HAP-1 (cell line): ENCODE results near the gene POLR2E.

Experiments
- DNase-seq, 2 experiments: peaks; one replicate each; pipeline ENCODE4 v3.0.0-alpha.2; 2016 to 2020; ENCODE audit warnings: low spot score in 2 of 2
- H3K27me3 ChIP-seq: fragments of 250-450 bp; sonication (Bioruptor Pico); 2 replicates; pipeline ENCODE4 v1.5.1; 2020; ENCODE audit warnings: low read depth, mild to moderate bottlenecking, moderate library complexity
- H3K36me3 ChIP-seq: fragments of 250-450 bp; sonication (Bioruptor Pico); replicated peaks from 2 replicates; pipeline ENCODE4 v1.5.1; 2020; ENCODE audit warnings: mild to moderate bottlenecking
- H3K4me1 ChIP-seq: fragments of 250-450 bp; sonication (Bioruptor Pico); 2 replicates; pipeline ENCODE4 v1.5.1; 2020; ENCODE audit warnings: mild to moderate bottlenecking
- H3K4me3 ChIP-seq: fragments of 250-450 bp; sonication (Bioruptor Pico); 2 replicates; pipeline ENCODE4 v1.5.1; 2020; ENCODE audit warnings: mild to moderate bottlenecking, moderate library complexity
- H3K9me3 ChIP-seq: fragments of 250-450 bp; sonication (Bioruptor Pico); 2 replicates; pipeline ENCODE4 v1.5.1; 2020; ENCODE audit warnings: mild to moderate bottlenecking, moderate library complexity
- in situ Hi-C: fragments of 300-500 bp; cut with MboI; formaldehyde crosslinking; loops from 3 replicates; pipeline ENCODE4 v1.14.3; 2020; ENCODE audit warnings: low sequenced_read_pairs, inconsistent platforms, mixed read lengths

POLR2E gene

DNA sequence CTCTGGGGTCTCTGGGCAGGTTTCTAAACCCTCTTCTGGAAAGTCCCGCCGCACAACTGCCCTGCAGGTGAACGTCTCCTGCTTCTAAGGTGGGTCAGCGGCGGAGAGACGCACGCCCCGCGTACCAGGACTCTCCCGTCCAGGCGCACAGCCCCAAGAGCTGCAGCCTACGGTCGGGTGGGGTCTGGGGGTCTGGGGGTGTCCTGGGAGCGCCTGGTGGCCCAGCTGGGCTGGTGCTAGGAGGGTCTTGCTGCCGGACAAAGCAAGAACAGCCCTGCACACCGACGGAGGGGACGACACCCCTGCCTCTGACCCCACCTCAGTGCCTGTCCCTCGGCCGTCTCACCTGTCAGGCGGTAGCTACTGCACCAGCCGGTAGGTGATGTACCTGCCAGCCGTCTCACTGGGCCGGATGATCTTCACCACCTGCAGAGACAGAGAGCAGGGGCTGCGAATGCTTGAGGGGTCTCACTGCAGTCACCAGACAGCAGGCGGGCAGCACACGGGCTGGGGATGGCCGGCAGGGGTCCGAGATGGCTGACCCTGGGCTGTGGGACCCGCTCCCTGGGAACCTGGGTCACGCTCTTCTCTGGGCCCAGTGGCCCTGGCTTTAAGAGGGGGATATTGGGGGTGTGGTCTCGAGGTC is 5.9 kb downstream of the POLR2E start:
- Histone ChIP-seq H3K4me3 (no peak overlapping the region), H3K9me3 (no peaks in the 10 kb centered on the region), H3K4me1 (peaks cover 5% of the 10 kb centered on the region), H3K36me3 (peaks cover 59% of the 10 kb centered on the region), H3K27me3 (no peaks in the 10 kb centered on the region)
- in situ Hi-C loops, result no loop called here
- DNase-seq, result no peak

DNA sequence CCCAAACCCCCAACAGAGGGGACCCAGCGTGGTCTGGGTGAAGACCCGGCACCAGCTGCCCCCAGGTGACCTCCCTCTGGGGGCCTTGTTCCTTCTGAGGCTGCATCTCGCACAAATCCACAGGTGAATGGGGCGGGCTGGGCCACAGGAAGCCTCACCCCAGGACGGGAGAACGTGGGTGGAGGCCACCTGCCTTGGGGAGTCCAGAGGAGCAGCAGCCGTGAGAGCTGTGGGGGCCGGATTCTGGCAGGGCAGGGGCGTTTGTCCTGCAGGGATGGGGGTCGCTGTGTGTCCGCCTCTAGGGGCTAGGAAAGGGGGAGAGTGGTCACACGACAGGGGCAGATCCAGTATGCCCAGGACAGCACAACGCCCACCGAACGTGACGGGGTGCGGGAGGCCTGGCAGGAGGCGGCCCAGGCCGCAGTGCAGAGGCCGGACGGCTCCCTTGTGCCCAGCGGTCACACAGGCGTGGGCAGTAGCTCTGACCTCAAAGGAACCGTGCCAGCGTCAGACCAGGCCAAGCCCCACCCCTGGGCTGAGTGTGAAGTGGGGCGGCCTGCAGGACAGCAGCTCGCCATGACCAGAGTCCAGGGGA is 6.7 kb downstream of the POLR2E start:
- no peaks in the 10 kb centered on the region for H3K27me3 ChIP-seq
- in situ Hi-C loops, result no loop called here
- DNase-seq, result no peak
- no peak overlapping the region for H3K4me3 ChIP-seq
- peaks cover 54% of the 10 kb centered on the region for H3K36me3 ChIP-seq
- H3K9me3 ChIP-seq, result no peaks in the 10 kb centered on the region
- H3K4me1 ChIP-seq, result no peaks in the 10 kb centered on the region

DNA sequence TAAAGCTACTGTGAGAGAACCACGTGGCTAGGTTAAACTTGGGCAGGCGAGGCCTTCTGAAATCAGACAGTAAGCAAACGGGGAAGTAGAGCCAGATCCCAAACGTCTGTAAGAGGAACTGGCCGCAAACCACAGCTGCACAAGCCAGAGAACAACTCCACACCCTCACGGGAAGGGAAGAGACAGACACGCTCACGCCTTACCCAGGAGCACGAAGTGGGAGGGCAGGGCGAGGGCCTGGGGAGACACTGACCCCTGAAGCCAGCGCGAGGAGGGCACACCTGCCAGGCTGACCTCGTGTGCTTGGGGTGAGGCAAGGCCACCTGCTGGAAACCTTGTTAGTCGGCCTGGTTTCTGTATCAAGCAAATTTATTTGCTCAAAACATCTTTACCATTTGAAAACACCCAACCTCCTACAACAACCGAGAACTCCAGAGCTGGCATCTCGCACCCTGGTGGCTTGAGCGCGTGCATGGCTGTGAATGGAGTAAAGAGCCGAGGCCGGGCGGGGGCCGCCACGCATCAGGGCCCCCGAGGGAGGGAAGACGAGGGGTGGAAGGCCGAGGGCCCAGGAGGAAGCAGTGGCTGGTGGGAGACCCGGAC is 7.3 kb downstream of the POLR2E start:
- DNase-seq, result no peak
- Histone ChIP-seq H3K4me3 (no peak overlapping the region), H3K36me3 (peaks cover 52% of the 10 kb centered on the region), H3K9me3 (no peaks in the 10 kb centered on the region), H3K4me1 (peaks cover under 1% of the 10 kb centered on the region; the same call in 1 of the 2 replicates), H3K27me3 (no peaks in the 10 kb centered on the region)
- in situ Hi-C loops, result no loop called here

DNA sequence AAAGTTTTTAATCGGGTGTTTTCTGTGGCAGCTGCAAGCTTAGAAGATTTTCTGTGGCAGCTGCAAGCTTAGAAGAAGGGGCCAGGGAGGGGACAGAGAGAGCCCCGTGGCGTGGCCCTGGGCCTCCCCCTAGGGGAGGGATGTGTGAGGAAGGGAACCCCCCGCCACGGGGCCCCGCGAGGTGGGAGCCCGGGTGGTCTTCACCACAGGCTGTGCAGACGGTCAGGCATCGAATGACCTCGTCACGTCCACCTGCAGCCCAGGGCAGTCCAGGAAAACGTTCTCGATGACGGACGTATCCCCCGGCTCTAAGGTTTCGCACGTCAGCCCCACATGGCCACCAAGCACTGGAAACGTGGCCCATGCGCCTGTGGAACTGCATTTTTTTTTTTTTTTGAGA is 8.6 kb downstream of the POLR2E start:
- H3K27me3 ChIP-seq, result no peaks in the 10 kb centered on the region
- peaks cover 45% of the 10 kb centered on the region for H3K36me3 ChIP-seq
- no peak overlapping the region for H3K4me3 ChIP-seq
- no peaks in the 10 kb centered on the region for H3K9me3 ChIP-seq
- no peak for DNase-seq
- peaks cover 3% of the 10 kb centered on the region; the same call in 1 of the 2 replicates for H3K4me1 ChIP-seq
- in situ Hi-C loops, result no loop called here

DNA sequence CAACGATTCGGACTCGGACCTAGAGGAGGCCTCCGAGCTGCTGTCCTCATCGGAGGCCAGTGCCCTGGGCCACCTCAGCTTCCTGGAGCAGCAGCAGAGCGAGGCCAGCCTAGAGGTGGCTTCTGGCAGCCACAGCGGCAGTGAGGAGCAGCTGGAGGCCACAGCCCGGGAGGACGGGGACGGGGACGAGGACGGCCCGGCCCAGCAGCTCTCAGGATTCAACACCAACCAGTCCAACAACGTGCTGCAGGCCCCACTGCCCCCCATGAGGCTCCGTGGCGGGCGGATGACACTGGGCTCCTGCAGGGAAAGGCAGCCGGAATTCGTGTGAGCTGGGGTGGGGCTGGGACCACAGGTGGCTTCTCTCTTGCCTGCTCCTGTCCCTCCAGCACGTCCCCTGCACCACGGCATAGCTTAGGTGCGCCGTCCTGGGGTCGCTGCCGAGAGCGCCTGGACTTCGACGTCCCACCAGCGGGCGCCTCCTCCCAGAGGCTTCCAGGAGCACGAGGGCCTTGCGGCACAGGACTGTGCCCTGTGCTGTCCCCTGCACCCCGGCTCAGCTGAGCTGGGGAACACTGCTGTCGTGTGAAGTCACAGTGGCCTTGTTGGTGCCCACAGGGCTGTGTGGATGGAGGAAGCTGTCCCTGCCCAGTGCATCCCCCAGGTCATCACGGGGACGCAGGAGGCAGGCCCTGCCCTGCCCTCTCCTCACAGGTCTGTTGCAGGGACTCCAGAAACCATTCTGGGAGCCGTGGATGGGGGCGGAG is 9.3 kb downstream of the POLR2E start:
- Histone ChIP-seq H3K9me3 (no peaks in the 10 kb centered on the region), H3K4me3 (no peak overlapping the region), H3K27me3 (no peaks in the 10 kb centered on the region), H3K36me3 (peaks cover 42% of the 10 kb centered on the region), H3K4me1 (peaks cover 3% of the 10 kb centered on the region; the same call in 1 of the 2 replicates)
- in situ Hi-C loops, result no loop called here
- DNase-seq, result no peak

DNA sequence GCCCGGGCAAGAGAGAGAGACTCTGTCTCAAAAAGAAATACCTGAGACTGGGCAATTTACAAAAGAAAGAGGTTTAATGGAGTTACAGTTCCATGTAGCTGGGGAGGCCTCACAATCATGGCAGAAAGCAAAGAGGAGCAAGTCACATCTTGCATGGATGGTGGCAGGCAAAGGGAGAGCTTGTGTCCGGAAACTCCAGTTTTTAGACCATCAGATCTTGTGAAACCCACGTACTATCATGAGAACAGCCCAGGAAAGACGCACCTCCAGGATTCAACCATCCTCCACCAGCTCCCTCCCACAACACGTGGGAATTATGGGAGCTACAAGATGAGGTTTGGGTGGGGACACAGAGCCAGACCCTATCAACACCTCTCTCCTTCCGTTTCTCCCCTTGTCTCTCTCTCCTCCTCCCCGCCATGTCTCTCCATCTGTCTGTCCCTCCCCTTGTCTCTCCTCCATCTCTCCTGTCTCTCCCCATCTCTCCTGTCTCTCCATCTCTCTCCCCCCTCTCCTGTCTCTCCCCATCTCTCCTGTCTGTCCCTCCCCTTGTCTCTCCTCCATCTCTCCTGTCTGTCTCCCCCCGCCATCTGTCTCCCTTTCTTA is 10.0 kb downstream of the POLR2E start:
- H3K4me1 ChIP-seq, result peaks cover 3% of the 10 kb centered on the region; the same call in 1 of the 2 replicates
- H3K36me3 ChIP-seq, result peaks cover 37% of the 10 kb centered on the region
- H3K9me3 ChIP-seq, result no peaks in the 10 kb centered on the region
- no peak for DNase-seq
- no peak overlapping the region for H3K4me3 ChIP-seq
- no peaks in the 10 kb centered on the region for H3K27me3 ChIP-seq
- in situ Hi-C loops, result no loop called here

DNA sequence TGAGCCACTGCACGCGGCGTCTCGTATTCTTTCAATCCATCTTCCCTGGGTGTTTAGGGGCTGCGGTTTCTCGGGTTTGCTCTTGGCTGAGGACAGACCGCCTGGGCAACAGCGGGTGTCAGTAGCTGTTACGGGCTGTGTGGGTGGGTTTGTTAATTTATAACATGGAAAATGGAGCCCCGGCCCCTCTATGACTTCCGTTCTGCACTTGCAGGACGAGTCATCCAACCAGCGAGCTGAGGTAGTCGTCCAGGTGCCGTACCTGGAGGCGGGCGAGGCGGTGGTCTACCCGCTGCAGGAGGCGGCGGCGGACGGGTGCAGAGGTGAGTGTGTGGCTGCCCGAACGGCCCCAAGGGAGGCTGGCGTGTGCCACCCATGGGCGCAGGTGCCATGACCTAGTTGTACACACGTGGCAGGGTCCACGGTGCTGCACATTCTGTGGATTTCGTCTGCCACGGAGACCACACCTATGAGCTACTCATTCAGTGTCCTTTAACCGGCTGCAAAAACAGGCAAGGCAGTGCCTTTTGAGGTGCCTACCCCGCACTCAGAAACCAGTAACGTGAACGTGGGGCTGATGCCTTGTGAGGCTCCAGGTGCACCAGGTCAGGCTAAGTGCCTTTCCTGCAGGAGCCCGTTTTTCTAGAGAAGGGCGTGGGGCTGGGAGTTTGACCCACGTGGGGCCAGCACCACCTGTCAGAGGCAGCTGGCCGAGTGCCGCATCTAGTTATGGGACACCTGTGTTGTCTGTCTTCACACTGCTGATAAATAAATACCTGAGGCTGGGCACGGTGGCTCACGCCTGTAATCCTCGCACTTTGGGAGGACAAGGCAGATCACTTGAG is 10.9 kb downstream of the POLR2E start:
- DNase-seq, result no peak
- Histone ChIP-seq H3K27me3 (no peaks in the 10 kb centered on the region), H3K4me1 (peaks cover 3% of the 10 kb centered on the region; the same call in 1 of the 2 replicates), H3K9me3 (no peaks in the 10 kb centered on the region), H3K36me3 (peaks cover 32% of the 10 kb centered on the region), H3K4me3 (no peak overlapping the region)
- in situ Hi-C loops, result no loop called here

DNA sequence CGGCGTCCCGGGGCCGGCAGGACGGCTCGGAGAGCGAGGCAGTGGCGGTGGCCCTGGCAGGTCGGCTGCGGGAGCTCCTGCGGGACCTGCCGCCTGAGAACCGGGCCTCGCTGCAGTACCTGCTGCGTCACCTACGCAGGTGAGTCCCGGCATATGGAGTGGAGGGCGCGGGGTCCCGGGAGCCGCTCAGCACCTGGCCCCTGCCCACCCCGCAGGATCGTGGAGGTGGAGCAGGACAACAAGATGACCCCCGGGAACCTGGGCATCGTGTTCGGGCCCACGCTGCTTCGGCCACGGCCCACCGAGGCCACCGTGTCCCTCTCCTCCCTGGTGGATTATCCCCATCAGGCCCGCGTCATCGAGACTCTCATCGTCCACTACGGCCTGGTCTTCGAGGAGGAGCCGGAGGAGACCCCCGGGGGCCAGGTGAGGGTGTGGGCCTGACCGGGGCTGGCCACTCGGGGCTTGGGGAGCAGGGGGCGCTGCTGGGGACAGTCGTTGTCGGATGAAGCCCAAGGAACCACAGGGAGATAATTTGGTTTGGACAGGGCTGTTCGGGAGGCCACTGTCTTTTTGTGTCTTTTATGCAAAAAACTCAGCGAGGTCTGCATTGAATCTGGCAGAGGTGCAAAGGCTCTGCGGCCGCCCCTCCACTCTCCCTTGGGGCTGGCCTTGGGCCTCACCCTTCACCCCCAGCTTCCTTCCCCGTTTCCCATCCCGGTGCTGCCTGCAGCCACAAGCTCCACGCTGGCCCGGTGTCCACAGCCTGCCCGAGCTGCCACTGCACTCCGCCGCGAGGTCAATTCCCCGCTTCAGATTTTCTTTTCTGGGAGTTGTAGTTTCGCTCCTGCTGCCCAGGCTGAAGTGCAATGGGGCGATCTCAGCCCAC is 12.0 kb downstream of the POLR2E start:
- in situ Hi-C loops, result no loop called here
- no peaks in the 10 kb centered on the region for H3K27me3 ChIP-seq
- H3K36me3 ChIP-seq, result peaks cover 24% of the 10 kb centered on the region
- no peak overlapping the region for H3K4me3 ChIP-seq
- no peaks in the 10 kb centered on the region for H3K9me3 ChIP-seq
- H3K4me1 ChIP-seq, result peaks cover 3% of the 10 kb centered on the region; the same call in 1 of the 2 replicates
- no peak for DNase-seq

DNA sequence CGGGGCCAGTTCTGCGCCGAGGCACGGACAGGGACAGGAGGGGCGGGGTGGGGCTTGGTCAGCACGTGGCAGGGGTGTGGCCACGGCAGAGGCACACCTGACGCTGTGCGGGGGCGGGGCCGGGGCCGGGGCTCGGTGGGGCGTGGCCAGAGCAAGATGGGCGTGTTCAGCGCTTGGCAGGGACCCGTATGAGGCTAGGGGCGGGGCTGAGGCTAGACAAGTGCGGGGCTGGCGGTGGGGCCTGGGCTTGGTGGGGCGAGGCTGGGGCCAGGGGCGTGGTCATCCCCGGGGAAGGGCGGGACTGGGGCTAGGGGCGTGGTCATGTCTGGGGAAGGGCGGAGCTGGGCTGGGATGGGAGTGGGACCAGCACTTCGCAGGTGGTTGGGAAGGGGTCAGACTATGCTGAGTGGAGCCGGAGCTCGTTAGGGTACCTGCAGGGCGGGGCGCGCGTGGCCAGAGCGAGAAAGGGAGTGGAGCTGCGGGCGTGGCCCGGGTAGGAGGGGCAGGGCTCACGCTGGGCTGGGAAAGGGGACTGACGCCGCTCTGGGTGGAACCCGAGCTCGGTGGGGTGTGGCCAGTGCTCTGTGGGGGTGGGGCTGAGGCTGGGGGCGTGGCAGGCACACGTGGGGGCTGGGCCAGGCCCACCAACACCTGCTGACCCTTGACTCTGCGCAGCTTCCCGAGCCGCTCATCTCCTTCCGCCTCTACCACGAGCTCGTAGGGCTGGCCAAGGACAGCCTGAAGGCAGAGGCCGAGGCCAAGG is 12.8 kb downstream of the POLR2E start:
- Histone ChIP-seq H3K4me1 (peaks cover 3% of the 10 kb centered on the region; the same call in 1 of the 2 replicates), H3K9me3 (no peaks in the 10 kb centered on the region), H3K4me3 (peak overlapping the region; percentile 18), H3K27me3 (no peaks in the 10 kb centered on the region), H3K36me3 (peaks cover 17% of the 10 kb centered on the region)
- DNase-seq, result peak; percentile 80 to 97
- in situ Hi-C loops, result no loop called here

DNA sequence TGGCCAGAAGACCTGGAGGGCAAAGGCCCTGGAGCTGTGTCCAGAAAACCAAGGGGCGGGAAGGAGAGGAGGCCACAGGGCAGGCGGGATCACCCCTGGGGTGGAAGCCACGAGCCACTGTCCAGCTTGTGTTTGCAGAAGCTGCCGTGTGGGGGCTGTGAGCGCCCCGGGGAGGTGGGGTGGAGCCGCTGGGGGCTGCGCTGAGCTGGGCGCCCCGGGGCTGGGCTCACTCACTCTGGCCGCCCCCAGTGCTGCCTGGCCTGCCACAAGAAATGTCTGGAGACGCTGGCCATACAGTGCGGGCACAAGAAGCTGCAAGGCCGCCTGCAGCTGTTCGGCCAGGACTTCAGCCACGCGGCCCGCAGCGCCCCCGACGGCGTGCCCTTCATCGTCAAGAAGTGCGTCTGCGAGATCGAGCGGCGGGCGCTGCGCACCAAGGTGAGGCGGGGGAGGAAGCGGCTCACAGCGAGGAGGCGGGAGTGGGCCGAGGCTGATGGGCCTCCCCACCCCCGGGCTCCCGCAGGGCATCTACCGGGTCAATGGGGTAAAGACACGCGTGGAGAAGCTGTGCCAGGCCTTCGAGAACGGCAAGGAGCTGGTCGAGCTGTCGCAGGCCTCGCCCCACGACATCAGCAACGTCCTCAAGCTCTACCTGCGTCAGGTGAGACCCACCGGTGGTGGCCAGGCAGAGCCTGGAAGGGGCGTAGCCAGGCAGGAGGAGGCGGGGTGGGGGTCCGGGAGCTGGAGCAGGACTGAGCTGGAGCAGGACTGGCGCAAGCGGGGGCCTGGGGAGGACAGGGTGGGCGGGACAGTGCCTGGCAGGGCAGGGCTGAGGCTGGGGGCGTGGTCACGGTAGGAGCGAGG is 13.6 kb downstream of the POLR2E start:
- no peak for DNase-seq
- peaks cover 3% of the 10 kb centered on the region; the same call in 1 of the 2 replicates for H3K4me1 ChIP-seq
- no peak overlapping the region for H3K4me3 ChIP-seq
- no peaks in the 10 kb centered on the region for H3K27me3 ChIP-seq
- in situ Hi-C loops, result no loop called here
- H3K9me3 ChIP-seq, result no peaks in the 10 kb centered on the region
- H3K36me3 ChIP-seq, result peaks cover 16% of the 10 kb centered on the region
